ENCODE results near the gene ZP3.
A peak's percentile ranks its signal among the peaks of the same experiment; 100 is the strongest.
"Not testable (repeated sequence)": the region's sequence is repeated elsewhere in the genome, so short reads cannot be mapped to it uniquely, and the experiment has no call there.

ZP3 gene

DNA sequence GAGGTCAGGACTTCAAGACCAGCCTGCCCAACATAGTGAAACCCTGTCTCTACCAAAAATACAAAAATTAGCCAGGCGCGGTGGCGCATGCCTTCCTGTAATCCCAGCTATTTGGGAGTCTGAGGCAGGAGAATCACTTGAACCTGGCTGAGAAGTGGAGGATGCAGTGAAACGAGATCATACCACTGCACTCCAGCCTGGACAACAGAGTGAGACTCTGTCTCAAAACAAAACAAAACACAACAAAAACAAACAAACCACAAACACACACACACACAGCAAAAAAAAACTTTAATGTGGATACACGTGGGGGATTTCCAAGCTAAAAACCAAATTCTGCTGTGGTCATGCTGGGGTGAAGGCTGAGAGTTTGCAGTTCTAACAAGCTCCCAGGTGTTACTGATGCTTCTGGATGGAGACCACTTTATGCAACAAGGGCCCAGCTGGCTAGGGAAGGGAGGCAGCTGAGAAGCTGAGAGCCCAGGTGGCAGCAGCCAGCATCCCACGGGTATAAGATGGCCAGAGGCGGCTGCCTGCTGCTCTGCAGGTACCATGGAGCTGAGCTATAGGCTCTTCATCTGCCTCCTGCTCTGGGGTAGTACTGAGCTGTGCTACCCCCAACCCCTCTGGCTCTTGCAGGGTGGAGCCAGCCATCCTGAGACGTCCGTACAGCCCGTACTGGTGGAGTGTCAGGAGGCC, at the start of gene ZP3:
ZP3 (plus strand) TSS at position 538 of the 699 bp plus-strand sequence; CDS start at position 553, 15 bp downstream.
- DNase-seq, result no peak

DNA sequence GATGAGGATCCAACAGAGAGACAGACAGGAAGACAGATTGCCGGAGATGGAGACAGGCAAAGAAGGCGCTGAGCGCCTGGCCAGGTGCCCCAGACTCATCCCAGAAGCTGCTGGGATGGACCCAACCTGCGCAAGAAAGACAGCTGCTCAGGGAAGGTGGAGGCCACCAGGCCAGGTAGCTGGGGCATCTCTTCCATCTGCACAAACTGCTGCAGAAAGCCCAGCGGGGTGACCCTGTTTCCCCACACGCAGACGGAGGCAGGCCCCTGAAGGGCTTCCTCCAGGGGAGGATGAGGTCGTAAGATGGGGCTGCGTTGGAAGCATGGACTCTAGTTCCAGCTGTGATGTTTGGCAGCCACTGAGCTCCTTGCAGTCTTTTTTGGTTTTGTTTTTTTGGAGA, 49.5 kb upstream of the ZP3 start:
- DNase-seq, result no peak

DNA sequence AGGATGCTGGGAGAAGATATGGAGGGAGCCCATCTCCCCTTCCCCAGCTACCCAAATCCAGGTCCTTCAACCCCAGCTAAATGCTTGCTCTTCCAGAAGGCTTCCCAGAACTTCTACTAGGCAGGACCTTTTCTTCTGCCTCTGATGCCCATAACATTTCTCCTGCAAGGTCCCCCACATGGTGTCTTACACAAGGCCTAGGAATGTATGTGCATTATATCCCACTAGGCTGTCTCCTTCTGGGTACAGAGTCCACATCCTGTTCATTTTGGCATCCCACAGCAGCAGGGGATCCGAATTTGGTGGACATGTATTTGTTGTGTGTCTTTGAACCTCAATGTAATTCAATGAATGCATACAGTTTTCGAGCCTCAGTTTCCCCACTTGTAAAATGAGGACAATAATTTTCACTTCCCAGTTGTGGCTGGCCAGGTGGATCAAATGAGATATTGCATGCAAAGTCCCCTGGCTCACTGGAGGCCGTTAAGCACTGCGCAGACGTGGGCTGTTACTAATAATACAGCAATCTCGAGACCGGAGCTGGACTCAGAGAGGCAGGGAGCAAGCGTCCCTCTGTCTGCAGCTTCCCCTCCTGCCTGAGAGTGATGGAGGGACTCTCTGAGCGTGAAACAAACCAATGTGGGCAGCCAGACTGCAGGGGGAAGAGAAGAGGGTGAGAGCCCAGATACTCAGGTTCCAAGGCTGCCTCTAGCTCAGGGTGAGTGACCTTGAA, 47.4 kb upstream of the ZP3 start:
- DNase-seq, result no peak

DNA sequence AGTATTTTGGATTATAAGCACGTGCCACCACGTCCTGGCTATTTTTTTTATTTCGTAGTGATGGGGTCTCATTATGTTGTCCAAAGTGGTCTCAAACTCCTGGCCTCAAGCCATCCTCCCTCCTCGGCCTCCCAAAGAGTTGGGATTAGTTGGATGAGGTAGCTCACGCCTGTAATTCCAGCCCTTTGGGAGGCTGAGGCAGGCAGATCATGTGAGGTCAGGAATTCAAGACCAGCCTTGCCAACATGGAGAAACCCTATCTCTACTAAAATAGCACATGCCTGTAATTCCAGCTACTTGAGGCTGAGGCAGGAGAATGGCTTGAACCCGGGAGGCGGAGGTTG, 44.2 kb upstream of the ZP3 start:
- DNase-seq, result no peak

DNA sequence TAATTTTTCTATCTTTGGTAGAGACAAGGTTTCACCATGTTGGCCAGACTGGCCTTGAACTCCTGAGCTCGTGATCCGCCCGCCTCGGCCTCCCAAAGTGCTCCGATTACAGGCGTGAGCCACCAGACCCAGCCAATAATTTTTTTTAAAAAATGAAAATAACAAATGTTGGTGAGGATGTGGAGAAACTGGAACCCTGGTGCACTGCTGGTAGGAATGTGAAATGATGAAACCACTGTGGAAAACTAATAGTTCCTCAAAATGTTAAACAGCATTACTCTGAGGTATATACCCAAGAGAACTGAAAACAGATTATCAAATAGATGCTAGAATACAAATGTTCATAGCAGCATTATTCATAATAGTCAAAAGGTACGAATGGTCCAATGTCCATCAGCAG, 42.9 kb upstream of the ZP3 start:
- no peak for DNase-seq

DNA sequence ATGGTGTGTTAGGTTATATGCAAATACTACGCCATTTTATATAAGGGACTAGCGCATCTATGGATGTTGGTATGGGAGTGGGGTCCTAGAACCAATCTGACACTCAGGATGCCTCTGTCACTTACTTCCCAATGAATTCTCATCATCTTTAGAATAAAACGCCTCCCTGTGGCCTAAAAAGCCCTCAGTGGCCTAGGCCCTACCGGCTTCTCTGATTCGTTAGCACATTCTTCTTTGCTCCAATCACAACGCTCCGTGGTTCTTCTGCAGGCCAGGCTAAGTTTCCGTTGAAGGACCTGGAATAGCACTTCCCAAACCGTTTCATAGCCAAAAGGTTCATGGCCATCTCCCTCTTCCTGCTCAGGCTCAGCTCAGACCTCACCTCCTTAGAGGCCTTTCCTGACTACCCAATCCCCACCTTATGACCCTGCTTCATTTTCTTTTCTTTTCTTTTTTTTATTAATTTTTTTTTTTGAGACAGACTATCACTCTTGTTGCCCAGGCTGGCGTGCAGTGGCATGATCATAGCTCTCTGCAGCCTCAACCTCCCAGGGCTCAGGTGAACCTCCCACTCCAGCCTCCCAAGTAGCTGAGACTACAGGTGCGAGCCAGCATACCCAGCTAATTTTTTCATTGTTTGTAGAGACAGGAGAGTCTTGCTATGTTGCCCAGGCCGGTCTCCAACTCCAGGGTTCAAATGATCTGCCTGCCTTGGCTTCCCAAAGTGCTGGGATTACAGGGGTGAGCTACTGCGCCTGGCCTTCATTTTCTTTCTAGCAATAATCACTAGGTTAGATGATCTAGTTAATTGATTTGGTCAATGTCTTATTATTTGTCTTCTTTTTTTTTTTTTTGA, 41.4 kb upstream of the ZP3 start:
- DNase-seq, result peak; percentile 57

DNA sequence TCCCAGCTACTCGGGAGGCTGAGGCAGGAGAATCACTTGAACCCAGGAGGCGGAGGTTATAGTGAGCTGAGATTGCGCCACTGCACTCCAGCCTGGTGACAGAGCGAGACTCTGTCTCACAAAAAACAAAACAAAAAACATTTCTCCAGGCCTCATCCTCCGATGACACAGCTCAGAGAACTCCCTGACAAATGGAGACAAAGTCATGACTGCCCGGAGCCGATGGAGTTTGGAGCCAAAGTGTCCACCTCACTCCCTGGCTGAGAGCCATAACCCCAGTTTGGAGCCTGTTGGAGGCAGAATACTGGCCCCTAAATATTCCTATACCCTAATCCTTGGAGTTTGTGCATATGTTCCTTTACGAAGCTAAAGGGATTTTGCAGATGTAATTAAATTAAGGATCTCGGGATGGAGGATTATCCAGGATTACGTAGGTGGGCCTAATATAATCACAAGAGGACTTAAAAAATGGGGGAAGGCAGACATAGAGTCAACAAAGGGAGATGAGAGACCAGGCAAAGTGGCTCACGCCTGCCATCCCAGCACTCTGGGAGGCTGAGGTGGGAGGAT, 38.0 kb upstream of the ZP3 start:
- DNase-seq, result no peak

DNA sequence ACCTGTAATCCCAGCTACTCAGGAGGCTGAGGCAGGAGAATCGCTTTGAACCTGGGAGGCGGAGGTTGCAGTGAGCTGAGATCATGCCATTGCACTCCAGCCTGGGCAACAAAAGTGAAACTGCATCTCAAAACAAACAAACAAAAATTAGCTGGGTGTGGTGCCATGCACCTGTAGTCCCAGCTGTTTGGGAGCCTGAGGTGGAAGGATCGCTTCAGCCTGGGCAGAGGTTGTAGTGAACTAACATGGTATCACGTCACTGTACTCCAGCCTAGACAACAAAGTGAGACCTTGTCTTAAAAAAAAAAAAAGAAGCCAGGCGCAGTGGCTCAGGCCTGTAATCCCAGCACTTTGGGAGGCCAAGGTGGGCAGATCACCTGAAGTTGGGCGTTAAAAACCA, 37.0 kb upstream of the ZP3 start:
- not testable (repeated sequence) for DNase-seq

DNA sequence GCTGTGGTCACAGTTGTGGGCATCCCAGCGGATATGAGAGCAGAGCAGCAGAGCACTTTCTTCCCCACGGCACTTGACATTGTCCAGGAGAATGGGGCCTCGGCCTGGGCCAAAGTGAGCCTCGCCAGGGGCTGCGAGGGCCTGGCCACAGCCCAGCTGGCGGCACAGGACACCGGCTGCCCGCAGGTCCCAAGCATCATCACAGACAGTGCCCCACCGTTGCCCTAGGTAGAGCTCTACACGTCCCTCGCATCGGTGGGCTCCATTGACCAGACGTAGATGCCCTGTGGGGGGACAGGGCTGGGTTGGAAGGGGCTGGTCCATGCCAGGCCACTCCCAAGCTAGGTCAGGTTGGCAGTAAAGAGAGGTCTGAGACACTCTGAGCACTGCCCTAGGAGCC, 34.7 kb upstream of the ZP3 start:
- no peak for DNase-seq

DNA sequence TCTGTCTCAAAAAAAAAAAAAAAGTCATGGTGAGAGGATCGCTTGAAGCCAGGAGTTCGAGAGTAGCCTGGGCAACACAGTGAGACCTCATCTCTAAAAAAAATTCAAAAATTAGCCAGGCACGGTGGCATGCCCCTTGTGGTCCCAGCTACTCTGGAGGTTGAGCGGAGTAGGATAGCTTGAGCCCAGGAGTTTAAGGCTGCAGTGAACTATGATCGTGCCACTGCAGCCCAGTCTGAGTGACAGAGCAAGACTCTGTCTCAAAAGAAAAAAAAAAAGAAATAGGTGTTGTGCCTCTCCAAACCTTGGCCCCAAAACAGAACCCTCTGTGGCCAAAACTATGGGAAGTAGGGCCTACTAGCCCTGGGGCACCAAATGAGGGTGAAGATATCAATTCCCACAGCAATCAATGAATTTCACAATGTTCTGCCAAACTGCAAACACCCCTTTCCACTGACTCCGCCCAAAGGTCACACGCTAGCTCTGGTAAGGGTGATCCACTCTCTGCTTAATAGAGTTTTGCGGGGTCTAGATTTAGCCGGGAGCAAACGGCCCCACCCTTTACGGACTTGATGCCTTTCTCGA, 32.1 kb upstream of the ZP3 start:
- DNase-seq, result no peak

DNA sequence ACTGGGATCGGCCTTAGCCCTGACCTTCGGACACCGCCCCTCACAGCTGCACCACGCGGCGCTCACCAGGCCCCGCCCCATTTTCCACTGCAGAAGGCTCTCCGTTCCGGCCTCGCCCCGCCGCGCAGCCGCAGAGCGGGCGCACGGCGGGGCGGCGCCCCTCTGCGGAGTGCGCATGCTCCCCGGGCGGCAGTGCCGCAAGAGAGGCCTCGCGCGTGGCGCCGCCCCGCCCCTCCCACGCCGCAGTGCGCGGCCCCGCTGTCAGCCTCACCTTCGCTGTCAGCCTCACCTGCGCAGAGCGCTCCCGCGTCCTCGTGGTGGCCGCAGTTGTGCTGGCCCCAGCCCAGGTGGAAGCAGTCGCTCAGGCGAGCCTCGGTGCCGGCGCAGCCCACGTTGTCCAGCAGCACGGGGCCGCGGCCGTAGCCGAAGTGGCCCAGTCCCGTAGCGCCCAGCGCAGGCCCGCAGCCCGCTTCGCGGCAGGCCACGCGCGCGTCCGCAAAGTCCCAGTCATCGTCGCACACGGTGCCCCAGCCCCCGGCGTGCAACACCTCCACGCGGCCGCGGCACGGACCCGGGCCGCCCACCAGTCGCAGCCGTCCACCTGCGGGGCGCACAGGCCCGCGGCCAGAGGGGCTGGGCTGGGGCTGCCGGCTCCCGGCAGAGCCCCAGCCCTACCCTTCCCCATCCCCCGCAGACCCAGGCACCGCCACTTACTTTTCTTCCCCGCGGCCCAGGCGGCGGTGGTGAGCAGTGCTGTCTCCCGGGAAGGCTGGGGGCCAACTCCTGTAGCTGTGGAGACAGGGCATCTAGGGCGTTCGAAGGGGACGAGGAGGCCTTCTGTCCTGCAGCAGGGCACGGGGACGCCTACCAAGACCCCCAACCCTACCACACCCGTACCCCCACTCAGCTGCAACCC, 31.4 kb upstream of the ZP3 start:
- DNase-seq, result peak; percentile 97

DNA sequence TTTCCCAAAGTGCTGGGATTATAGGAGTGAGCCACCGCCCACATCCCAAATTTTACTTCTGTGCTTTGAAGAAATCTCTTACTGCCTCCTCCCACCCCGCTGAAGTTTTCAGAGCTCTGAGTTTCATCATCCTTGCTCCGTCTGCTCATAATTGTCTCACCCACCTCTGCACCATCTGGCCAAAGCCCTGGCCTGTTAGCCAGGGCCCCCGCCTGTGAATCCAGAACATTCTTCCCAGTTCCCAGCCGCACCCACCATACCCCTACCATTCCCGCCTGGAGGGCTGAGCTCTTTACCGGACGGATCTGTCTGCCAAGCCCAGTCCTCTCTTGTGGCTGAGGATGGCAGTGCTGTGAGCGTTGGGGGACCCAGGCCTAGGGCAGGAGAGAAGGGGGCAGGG, 29.8 kb upstream of the ZP3 start:
- DNase-seq, result no peak

DNA sequence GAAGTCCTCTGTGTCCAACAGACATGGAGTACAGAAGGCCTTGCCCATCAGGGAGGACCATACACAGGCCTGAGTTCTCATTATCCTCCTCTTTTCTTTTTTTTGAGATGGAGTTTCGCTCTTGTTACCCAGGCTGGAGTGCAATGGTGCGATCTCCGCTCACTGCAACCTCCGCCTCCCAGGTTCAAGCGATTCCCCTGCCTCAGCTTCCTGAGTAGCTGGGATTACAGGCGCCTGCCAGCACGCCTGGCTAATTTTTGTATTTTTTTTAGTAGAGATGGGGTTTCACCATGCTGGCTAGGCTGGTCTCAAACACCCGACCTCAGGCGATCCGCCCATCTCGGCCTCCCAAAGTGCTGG, 29.2 kb upstream of the ZP3 start:
- not testable (repeated sequence) for DNase-seq

DNA sequence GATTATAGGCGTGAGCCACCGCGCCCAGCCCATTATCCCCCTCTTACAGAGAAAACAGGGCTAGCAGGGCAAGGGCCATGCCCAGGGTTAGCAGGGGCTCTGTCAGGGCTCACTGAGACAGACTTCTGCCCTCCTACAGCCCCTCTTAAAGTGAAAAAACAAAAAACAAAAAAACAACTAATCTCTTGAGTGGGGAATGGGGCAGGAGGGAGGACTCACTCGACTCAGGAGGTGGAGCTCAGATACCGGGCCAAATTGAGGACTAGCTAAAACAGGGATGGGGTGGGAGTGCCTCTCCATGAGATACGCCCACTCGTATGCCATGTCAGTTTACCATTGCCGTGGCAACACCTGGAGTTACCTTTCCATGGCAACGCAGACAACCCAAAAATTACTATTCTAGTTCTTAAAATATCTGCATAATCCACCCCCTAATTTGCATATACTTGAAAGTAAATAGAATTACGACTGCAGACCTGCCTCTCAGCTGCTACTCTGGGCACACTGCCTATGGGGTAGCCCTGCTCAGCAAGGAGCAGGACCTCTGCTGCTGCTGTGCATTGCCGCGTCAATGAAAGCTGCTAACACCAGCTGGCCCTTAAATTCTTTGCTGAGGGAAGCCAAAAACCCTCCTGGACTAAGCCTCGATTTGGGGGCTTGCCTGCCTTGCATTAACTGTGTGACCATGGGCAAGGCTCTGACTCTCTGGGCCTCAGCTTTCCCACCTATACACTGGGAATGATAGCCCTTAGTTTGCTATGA, 28.6 kb upstream of the ZP3 start:
- DNase-seq, result peak; percentile 24

DNA sequence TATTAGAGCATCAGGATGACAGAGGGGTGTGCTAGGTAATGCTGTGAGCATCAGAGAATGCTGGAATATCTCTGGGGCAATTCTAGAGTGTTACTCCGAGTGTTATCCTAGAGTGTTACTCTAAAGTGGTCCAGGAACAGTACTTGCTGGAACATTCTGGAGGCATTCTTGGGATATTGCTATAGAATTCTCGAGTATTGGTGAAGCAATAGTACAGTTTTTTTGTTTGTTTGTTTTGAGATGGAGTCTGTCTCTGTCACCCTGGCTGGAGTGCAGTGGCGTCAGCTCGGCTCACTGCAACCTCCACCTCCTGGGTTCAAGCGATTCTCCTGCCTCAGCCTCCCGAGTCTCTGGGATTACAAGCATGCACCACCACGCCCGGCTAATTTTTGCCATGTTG, 27.9 kb upstream of the ZP3 start:
- no peak for DNase-seq

DNA sequence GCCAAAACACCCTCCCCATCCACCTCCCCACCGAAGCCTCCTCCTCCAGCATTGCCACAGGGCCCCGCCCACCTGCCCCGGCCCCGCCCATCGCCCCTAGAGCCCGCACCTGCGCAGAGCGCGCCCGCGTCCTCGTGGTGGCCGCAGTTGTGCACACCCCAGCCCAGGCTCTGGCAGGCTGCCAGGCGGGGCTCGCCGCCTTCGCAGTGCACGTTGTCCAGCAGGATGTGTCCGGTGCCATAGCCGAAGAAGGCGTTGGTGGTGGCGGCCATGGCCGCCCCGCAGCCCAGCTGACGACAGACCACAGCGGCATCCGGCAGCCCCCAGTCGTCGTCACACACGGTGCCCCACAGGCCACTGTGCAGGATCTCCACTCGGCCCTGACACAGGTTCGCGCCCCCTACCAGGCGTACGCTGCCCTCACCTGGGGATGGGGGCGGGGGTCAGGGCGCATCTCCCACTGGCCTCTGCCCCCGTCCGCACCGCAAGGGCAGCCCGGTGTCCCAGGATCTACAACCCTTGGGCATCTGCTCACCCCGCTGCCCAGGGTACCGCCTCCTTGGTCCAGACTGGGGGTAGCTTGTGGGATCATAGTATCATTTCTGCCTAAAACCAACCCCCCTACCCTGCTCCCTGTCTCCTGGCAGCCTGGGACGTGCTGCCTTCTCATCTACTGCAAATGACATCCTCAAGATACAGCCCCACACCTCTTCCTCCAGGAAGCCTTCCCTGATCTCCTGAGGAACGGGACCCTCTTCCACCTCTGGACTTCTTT, 27.2 kb upstream of the ZP3 start:
- DNase-seq, result peak; percentile 91

DNA sequence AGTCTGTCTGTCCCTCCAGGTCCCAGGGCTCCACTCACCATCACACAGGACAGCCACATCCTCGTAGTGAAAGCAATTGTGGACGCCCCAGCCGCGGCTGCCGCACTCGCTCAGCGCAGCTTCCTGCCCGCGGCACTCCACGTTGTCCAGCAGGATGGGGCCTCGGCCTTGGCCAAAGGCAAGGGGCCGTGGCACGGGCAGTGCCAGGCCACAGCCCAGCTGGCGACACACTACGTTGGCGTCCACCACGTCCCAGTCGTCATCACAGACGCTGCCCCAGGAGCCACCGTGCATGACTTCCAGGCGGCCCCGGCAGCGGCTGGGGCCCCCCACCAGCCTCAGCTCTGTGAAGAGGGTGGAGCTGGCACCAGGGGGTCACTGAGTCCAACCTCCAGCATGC, 24.5 kb upstream of the ZP3 start:
- no peak for DNase-seq

DNA sequence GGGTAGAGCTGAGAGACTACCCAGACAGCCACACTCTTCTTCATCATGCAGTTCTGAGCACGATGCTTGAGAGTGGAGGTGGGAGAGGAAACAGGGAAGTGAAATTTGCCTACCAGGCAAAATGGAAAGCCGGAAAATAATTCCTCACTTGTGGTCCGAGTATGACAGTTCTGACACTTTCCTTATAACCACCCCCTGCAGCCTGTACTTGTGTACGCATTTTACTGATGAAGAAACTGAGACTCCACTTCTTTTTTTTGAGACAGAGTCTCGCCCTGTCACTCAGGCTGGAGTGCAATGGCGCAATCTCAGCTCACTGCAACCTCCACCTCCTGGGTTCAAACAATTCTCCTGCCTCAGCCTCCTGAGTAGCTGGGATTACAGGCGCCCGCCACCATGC, 21.7 kb upstream of the ZP3 start:
- not testable (repeated sequence) for DNase-seq

DNA sequence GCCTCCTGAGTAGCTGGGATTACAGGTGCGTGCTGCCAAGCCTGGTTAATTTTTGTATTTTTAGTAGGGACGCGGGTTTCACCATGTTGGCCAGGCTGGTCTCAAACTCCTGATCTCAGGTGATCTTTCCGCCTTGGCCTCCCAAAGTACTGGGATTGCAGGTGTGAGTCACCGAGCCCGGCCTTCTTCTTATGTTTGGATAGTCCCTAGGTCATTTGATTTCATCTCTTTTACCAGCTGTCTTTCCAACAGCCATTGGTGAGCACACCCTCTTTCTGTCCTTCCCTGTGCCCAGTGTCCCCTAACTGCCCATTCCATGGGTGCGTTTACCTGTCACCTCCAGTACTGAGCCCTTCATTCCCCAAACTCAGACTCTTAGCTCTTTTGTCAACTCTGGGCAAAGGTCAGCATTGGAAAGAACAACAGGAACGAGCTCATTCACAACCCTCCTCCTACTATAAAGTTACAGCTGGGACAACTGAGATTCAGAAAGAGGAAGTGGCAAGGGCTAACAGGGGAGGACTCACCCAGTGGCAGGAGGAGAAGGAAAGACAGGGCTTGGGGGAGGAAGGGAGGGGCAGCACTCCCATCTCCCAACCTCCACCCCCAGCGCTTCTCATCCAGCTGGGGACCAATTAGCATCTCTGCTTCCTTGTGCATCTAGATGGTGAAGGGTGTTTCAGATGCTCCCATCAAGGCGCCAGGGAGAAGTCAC, 20.8 kb upstream of the ZP3 start:
- peak; percentile 84 for DNase-seq

DNA sequence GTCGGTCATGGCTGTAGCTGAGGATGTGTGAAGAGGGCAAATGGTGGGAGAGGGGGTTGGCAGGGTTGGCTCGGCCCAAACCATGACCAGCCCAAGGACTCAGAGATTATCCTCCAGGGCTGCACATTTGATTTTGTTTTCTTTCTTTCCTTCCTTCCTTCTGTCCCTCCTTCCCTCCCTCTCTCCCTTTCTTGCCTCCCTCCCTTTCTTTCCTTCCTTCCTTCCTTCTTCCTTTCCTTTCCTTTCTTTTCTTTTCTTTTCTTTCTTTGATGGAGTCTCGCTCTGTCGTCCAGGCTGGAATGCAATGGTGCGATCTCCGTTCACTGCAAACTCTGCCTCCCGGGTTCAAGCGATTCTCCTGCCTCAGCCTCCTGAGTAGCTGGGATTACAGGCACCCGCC, 19.0 kb upstream of the ZP3 start:
- DNase-seq, result no peak
